HepG2 (cell line): ENCODE data around the gene DNLZ. TPM values are rescaled to one million over a fixed set of nuclear protein-coding genes. Genes with fewer than 3 reads are reported as not detected.
A peak's percentile ranks its signal among the peaks of the same experiment; 100 is the strongest.

Source experiments
- DPF2 ChIP-seq: sonication (generic); formaldehyde crosslinking; IDR thresholded peaks from 2 replicates; pipeline ENCODE4 v1.4.0; 2020; ENCODE audit warnings: mild to moderate bottlenecking, low read depth, missing genetic modification reagents, borderline replicate concordance
- FOXP4 ChIP-seq: sonication (generic); formaldehyde crosslinking; IDR thresholded peaks from 2 replicates; pipeline ENCODE4 v1.4.0; 2020; ENCODE audit warnings: missing genetic modification reagents
- GLI4 ChIP-seq: sonication (generic); formaldehyde crosslinking; IDR thresholded peaks from 2 replicates; pipeline ENCODE4 v1.5.1; 2020; ENCODE audit warnings: missing genetic modification reagents, mild to moderate bottlenecking, moderate library complexity, borderline replicate concordance
- GPN1 ChIP-seq: sonication (generic); formaldehyde crosslinking; IDR thresholded peaks from 2 replicates; pipeline ENCODE4 v1.5.1; 2020; ENCODE audit warnings: missing genetic modification reagents, borderline replicate concordance
- HCFC1 ChIP-seq: fragments of 150-350 bp; IDR thresholded peaks from 2 replicates; pipeline ENCODE4 v1.6.1; 2014; ENCODE audit warnings: low read depth, low read length
- HNRNPH1 ChIP-seq: fragments of 200-400 bp; formaldehyde crosslinking; optimal IDR thresholded peaks from 2 replicates; pipeline ENCODE3; 2017; ENCODE audit warnings: mild to moderate bottlenecking, low read depth, low read length
- RARG ChIP-seq: sonication (generic); formaldehyde crosslinking; IDR thresholded peaks from 2 replicates; pipeline ENCODE4 v1.4.0; 2020; ENCODE audit warnings: low read depth, mild to moderate bottlenecking, missing genetic modification reagents
- SAP130 ChIP-seq: IDR thresholded peaks from 2 replicates; pipeline ENCODE4 v1.6.1; 2016; ENCODE audit warnings: low read depth
- SIN3B ChIP-seq: fragments of 150-350 bp; IDR thresholded peaks from 2 replicates; pipeline ENCODE4 v1.6.1; 2014; ENCODE audit warnings: low read length
- THAP11 ChIP-seq: IDR thresholded peaks from 2 replicates; pipeline ENCODE4 v1.6.1; 2016; ENCODE audit warnings: missing biosample characterization, missing genetic modification reagents
- YY1 ChIP-seq: IDR thresholded peaks from 2 replicates; pipeline ENCODE4 v1.6.1; 2011; ENCODE audit warnings: low read length, low read depth, moderate library complexity, mild to moderate bottlenecking; ENCODE audit not compliant: insufficient read depth, insufficient replicate concordance
- ZNF10 ChIP-seq: sonication (generic); formaldehyde crosslinking; IDR thresholded peaks from 2 replicates; pipeline ENCODE4 v1.4.0; 2020; ENCODE audit warnings: mild to moderate bottlenecking, low read depth, missing genetic modification reagents, borderline replicate concordance
- ZNF33A ChIP-seq: sonication (generic); formaldehyde crosslinking; IDR thresholded peaks from 2 replicates; pipeline ENCODE4 v1.5.1; 2020; ENCODE audit warnings: missing genetic modification reagents, mild to moderate bottlenecking, moderate library complexity, borderline replicate concordance
- ZNF362 ChIP-seq: sonication (generic); formaldehyde crosslinking; IDR thresholded peaks from 2 replicates; pipeline ENCODE4 v1.4.0; 2020; ENCODE audit warnings: missing genetic modification reagents, mild to moderate bottlenecking, borderline replicate concordance
- ZNF720 ChIP-seq: sonication (generic); formaldehyde crosslinking; IDR thresholded peaks from 2 replicates; pipeline ENCODE4 v1.4.0; 2020; ENCODE audit warnings: missing genetic modification reagents
- ZNF761 ChIP-seq: sonication (generic); formaldehyde crosslinking; conservative IDR thresholded peaks from 2 replicates; pipeline ENCODE4 v1.4.0; 2020; ENCODE audit warnings: mild to moderate bottlenecking, missing genetic modification reagents
- ZNF773 ChIP-seq: sonication (generic); formaldehyde crosslinking; IDR thresholded peaks from 2 replicates; pipeline ENCODE4 v1.4.0; 2020; ENCODE audit warnings: missing genetic modification reagents, borderline replicate concordance
- polyA plus RNA-seq, 8 experiments: library from polyadenylated mRNA; depleted of rRNA in 3 of 8; stranded (reverse) in 7 of 8; unstranded in 1 of 8; fragments of >200 nt; fragmentation: Illumina TruSeq in 4 of 8; extraction: Trizol in 4 of 8; gene quantifications; 2 replicates each; pipeline versions ENCODE4 v1.2.1 to v1.2.3, GENCODE V29; 2011 to 2016; ENCODE audit warnings: low read depth in 4 of 8, missing spikeins in 1 of 8, mixed read lengths in 1 of 8; ENCODE audit not compliant: insufficient read depth in 1 of 8
- total RNA-seq, 5 experiments: library from RNA; depleted of rRNA; stranded (reverse); fragments of >200 nt; fragmentation: Illumina TruSeq; extraction: Trizol; gene quantifications; 2 replicates each; pipeline ENCODE4 v1.2.3, GENCODE V29; 2016; ENCODE audit warnings: low read depth in 1 of 5
- TF ChIP-seq, protein P1 (sequence below): sonication (generic); formaldehyde crosslinking; IDR thresholded peaks from 2 replicates; pipeline ENCODE4 v1.9.0; 2021; ENCODE audit warnings: missing genetic modification reagents, mild to moderate bottlenecking, borderline replicate concordance
- TF ChIP-seq, protein P2 (sequence below): sonication (generic); IDR thresholded peaks from 2 replicates; pipeline ENCODE4 v1.6.1; 2016; ENCODE audit warnings: low read depth, borderline replicate concordance
- TF ChIP-seq, protein P3 (sequence below): sonication (generic); formaldehyde crosslinking; IDR thresholded peaks from 2 replicates; pipeline ENCODE4 v1.8.1; 2022; ENCODE audit warnings: low read depth, mild to moderate bottlenecking, missing genetic modification reagents
- TF ChIP-seq, protein P4 (sequence below): sonication (generic); formaldehyde crosslinking; IDR thresholded peaks from 2 replicates; pipeline ENCODE4 v1.4.0; 2020; ENCODE audit warnings: missing genetic modification reagents

Gene DNLZ
- total and polyA plus RNA-seq, 2 of the 13 experiments (the other 11 are each of a cell fraction or from before 2014, with no cell fraction given): 3.4 to 8.0 TPM

- TF ChIP-seq, protein P1, sequence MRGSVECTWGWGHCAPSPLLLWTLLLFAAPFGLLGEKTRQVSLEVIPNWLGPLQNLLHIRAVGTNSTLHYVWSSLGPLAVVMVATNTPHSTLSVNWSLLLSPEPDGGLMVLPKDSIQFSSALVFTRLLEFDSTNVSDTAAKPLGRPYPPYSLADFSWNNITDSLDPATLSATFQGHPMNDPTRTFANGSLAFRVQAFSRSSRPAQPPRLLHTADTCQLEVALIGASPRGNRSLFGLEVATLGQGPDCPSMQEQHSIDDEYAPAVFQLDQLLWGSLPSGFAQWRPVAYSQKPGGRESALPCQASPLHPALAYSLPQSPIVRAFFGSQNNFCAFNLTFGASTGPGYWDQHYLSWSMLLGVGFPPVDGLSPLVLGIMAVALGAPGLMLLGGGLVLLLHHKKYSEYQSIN: no peak
- TF ChIP-seq, protein P2, sequence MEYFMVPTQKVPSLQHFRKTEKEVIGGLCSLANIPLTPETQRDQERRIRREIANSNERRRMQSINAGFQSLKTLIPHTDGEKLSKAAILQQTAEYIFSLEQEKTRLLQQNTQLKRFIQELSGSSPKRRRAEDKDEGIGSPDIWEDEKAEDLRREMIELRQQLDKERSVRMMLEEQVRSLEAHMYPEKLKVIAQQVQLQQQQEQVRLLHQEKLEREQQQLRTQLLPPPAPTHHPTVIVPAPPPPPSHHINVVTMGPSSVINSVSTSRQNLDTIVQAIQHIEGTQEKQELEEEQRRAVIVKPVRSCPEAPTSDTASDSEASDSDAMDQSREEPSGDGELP: no peak
- TF ChIP-seq, protein P3, sequence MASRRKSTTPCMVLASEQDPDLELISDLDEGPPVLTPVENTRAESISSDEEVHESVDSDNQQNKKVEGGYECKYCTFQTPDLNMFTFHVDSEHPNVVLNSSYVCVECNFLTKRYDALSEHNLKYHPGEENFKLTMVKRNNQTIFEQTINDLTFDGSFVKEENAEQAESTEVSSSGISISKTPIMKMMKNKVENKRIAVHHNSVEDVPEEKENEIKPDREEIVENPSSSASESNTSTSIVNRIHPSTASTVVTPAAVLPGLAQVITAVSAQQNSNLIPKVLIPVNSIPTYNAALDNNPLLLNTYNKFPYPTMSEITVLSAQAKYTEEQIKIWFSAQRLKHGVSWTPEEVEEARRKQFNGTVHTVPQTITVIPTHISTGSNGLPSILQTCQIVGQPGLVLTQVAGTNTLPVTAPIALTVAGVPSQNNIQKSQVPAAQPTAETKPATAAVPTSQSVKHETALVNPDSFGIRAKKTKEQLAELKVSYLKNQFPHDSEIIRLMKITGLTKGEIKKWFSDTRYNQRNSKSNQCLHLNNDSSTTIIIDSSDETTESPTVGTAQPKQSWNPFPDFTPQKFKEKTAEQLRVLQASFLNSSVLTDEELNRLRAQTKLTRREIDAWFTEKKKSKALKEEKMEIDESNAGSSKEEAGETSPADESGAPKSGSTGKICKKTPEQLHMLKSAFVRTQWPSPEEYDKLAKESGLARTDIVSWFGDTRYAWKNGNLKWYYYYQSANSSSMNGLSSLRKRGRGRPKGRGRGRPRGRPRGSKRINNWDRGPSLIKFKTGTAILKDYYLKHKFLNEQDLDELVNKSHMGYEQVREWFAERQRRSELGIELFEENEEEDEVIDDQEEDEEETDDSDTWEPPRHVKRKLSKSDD (CRISPR knock-in tag): no peak
- no peak for TF ChIP-seq ZNF773 (CRISPR knock-in tag)
- no peak for TF ChIP-seq ZNF10 (CRISPR knock-in tag)
- TF ChIP-seq, protein P4, sequence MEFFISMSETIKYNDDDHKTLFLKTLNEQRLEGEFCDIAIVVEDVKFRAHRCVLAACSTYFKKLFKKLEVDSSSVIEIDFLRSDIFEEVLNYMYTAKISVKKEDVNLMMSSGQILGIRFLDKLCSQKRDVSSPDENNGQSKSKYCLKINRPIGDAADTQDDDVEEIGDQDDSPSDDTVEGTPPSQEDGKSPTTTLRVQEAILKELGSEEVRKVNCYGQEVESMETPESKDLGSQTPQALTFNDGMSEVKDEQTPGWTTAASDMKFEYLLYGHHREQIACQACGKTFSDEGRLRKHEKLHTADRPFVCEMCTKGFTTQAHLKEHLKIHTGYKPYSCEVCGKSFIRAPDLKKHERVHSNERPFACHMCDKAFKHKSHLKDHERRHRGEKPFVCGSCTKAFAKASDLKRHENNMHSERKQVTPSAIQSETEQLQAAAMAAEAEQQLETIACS: no peak
- TF ChIP-seq ZNF720 (CRISPR knock-in tag): no peak
- TF ChIP-seq SIN3B: no peak
- 0 out of 2 replicates have a peak, but pooled peaks have one; percentile 26 for TF ChIP-seq SAP130 (CRISPR knock-in tag)
- peak; percentile 11 for TF ChIP-seq YY1
- TF ChIP-seq THAP11: no peak
- no peak for TF ChIP-seq DPF2 (CRISPR knock-in tag)
- TF ChIP-seq GPN1 (CRISPR knock-in tag): no peak
- no peak for TF ChIP-seq RARG (CRISPR knock-in tag)
- no peak for TF ChIP-seq HNRNPH1
- TF ChIP-seq FOXP4: no peak
- no peak for TF ChIP-seq ZNF362 (CRISPR knock-in tag)
- no peak for TF ChIP-seq ZNF33A (CRISPR knock-in tag)
- TF ChIP-seq HCFC1: no peak
- no peak for TF ChIP-seq ZNF761 (CRISPR knock-in tag)
- TF ChIP-seq GLI4 (CRISPR knock-in tag): no peak
Measured at GRCh38 chr9:136341042-136341655, 22.4 kb downstream of the DNLZ start (continued).
